H9 (cell line): ENCODE measurements around the gene TUNAR. TPM values are rescaled to one million over a fixed set of nuclear protein-coding genes. Genes with fewer than 3 reads are reported as not detected.

Experiments
- DNase-seq: peaks from one replicate; pipeline ENCODE4 v3.0.0-alpha.2; 2017
- H2AFZ ChIP-seq: one replicate; pipeline ENCODE4 v1.6.1; 2013; ENCODE audit warnings: mild to moderate bottlenecking, low read length, control low read depth, moderate library complexity
- H2AK5ac ChIP-seq: 2 replicates; pipeline ENCODE4 v1.6.1; 2013; ENCODE audit warnings: low read length, control low read depth, mixed read lengths; ENCODE audit not compliant: insufficient read length
- H2BK120ac ChIP-seq: one replicate; pipeline ENCODE4 v1.6.1; 2013; ENCODE audit warnings: low read depth, mild to moderate bottlenecking, low read length, control low read depth, inconsistent platforms; ENCODE audit not compliant: poor library complexity, severe bottlenecking
- H2BK12ac ChIP-seq: 2 replicates; pipeline ENCODE4 v1.6.1; 2013; ENCODE audit warnings: low read length, control low read depth, mixed read lengths, low read depth; ENCODE audit not compliant: insufficient read length
- H2BK15ac ChIP-seq: 2 replicates; pipeline ENCODE4 v1.6.1; 2013; ENCODE audit warnings: low read depth, low read length, control low read depth
- H2BK20ac ChIP-seq: one replicate; pipeline ENCODE4 v1.6.1; 2013; ENCODE audit warnings: low read depth, mild to moderate bottlenecking, low read length, control low read depth, inconsistent platforms; ENCODE audit not compliant: poor library complexity, severe bottlenecking
- H2BK5ac ChIP-seq: 2 replicates; pipeline ENCODE4 v1.6.1; 2013; ENCODE audit warnings: low read length, control low read depth, mixed read lengths; ENCODE audit not compliant: insufficient read length
- H3K14ac ChIP-seq: 2 replicates; pipeline ENCODE4 v1.6.1; 2013; ENCODE audit warnings: low read length, control low read depth; ENCODE audit not compliant: insufficient read depth
- H3K18ac ChIP-seq: 2 replicates; pipeline ENCODE4 v1.6.1; 2013; ENCODE audit warnings: low read depth, mild to moderate bottlenecking, mixed read lengths, low read length, control low read depth; ENCODE audit not compliant: insufficient read length
- H3K23ac ChIP-seq: 2 replicates; pipeline ENCODE4 v1.6.1; 2013; ENCODE audit warnings: low read length, control low read depth, mixed read lengths, low read depth; ENCODE audit not compliant: insufficient read length
- H3K23me2 ChIP-seq: 2 replicates; pipeline ENCODE4 v1.6.1; 2013; ENCODE audit warnings: low read depth, mild to moderate bottlenecking, mixed read lengths, low read length, control low read depth; ENCODE audit not compliant: insufficient read length, poor library complexity, severe bottlenecking
- H3K27ac ChIP-seq: 2 replicates; pipeline ENCODE4 v1.5.1; 2013; ENCODE audit warnings: low read length, control low read depth, mixed read lengths, low read depth; ENCODE audit not compliant: insufficient read length
- H3K27me3 ChIP-seq: 2 replicates; pipeline ENCODE4 v1.6.1; 2013; ENCODE audit warnings: low read length, control low read depth, inconsistent platforms; ENCODE audit not compliant: insufficient read depth
- H3K4ac ChIP-seq: 2 replicates; pipeline ENCODE4 v1.6.1; 2013; ENCODE audit warnings: low read depth, mild to moderate bottlenecking, control low read depth, inconsistent platforms, low read length, moderate library complexity
- H3K4me1 ChIP-seq: 2 replicates; pipeline ENCODE4 v1.6.1; 2013; ENCODE audit warnings: low read length, control low read depth, inconsistent platforms; ENCODE audit not compliant: insufficient read depth
- H3K4me2 ChIP-seq: 2 replicates; pipeline ENCODE4 v1.6.1; 2013; ENCODE audit warnings: low read length, control low read depth, mixed read lengths; ENCODE audit not compliant: insufficient read length, insufficient read depth
- H3K56ac ChIP-seq: 2 replicates; pipeline ENCODE4 v1.6.1; 2013; ENCODE audit warnings: low read depth, mild to moderate bottlenecking, mixed read lengths, low read length, control low read depth; ENCODE audit not compliant: insufficient read length
- H3K79me1 ChIP-seq: 2 replicates; pipeline ENCODE4 v1.6.1; 2013; ENCODE audit warnings: low read depth, mild to moderate bottlenecking, moderate library complexity, low read length, control low read depth, inconsistent platforms; ENCODE audit not compliant: insufficient read depth, poor library complexity, severe bottlenecking
- H3K79me2 ChIP-seq: 2 replicates; pipeline ENCODE4 v1.6.1; 2013; ENCODE audit warnings: low read length, control low read depth, inconsistent platforms; ENCODE audit not compliant: insufficient read depth
- H3K9ac ChIP-seq: 2 replicates; pipeline ENCODE4 v1.6.1; 2013; ENCODE audit warnings: low read length, control low read depth, mixed read lengths; ENCODE audit not compliant: insufficient read length; ENCODE audit errors: extremely low read depth
- H3K9me3 ChIP-seq: one replicate; pipeline ENCODE4 v1.6.1; 2013; ENCODE audit warnings: low read depth, low read length, inconsistent platforms; ENCODE audit not compliant: control insufficient read depth
- H3T11ph ChIP-seq: one replicate; pipeline ENCODE4 v1.6.1; 2013; ENCODE audit warnings: mild to moderate bottlenecking, low read length, control low read depth, inconsistent platforms
- H4K20me1 ChIP-seq: one replicate; pipeline ENCODE4 v1.6.1; 2013; ENCODE audit not compliant: control insufficient read depth, insufficient read length, insufficient read depth
- H4K5ac ChIP-seq: 2 replicates; pipeline ENCODE4 v1.6.1; 2013; ENCODE audit warnings: low read depth, mild to moderate bottlenecking, mixed read lengths, low read length, control low read depth; ENCODE audit not compliant: insufficient read length
- H4K8ac ChIP-seq: replicated peaks from 2 replicates; pipeline ENCODE4 v1.6.1; 2013; ENCODE audit warnings: low read length, control low read depth, mixed read lengths, low read depth; ENCODE audit not compliant: insufficient read length
- H4K91ac ChIP-seq: 2 replicates; pipeline ENCODE4 v1.6.1; 2013; ENCODE audit warnings: low read depth, mild to moderate bottlenecking, moderate library complexity, mixed read lengths, low read length, control low read depth; ENCODE audit not compliant: insufficient read length
- H3K27ac Mint-ChIP-seq, 3 experiments: 2 replicates in 2 of 3; 3 replicates in 1 of 3; pipeline ENCODE4 v1.8.0; 2020 to 2021; ENCODE audit warnings: mixed read lengths in 3 of 3, mild to moderate bottlenecking in 1 of 3, moderate library complexity in 1 of 3
- H3K27me3 Mint-ChIP-seq: 2 replicates; pipeline ENCODE4 v1.8.0; 2021; ENCODE audit warnings: low read depth, mild to moderate bottlenecking, moderate library complexity, mixed read lengths
- H3K36me3 Mint-ChIP-seq, 3 experiments: 2 replicates in 2 of 3; 3 replicates in 1 of 3; pipeline ENCODE4 v1.8.0; 2020 to 2021; ENCODE audit warnings: low read depth in 3 of 3, mixed read lengths in 3 of 3; ENCODE audit not compliant: insufficient read depth in 1 of 3
- H3K4me1 Mint-ChIP-seq, 2 experiments: 2 replicates each; pipeline ENCODE4 v1.8.0; 2020; ENCODE audit warnings: mixed read lengths in 2 of 2
- H3K4me3 Mint-ChIP-seq, 2 experiments: 2 replicates in 1 of 2; 3 replicates in 1 of 2; pipeline ENCODE4 v1.8.0; 2020 to 2021; ENCODE audit warnings: mild to moderate bottlenecking in 2 of 2, mixed read lengths in 2 of 2, moderate library complexity in 1 of 2
- H3K9me3 Mint-ChIP-seq, 2 experiments: 2 replicates in 1 of 2; 3 replicates in 1 of 2; pipeline ENCODE4 v1.8.0; 2020; ENCODE audit warnings: mild to moderate bottlenecking in 2 of 2, mixed read lengths in 2 of 2, moderate library complexity in 1 of 2
- CTCF ChIP-seq: fragments of 200-600 bp; sonication (generic); conservative IDR thresholded peaks from 3 replicates; pipeline ENCODE4 v1.8.0; 2021; ENCODE audit warnings: antibody characterized with exemption, mild to moderate bottlenecking
- WGBS: extraction: QIAGEN DNeasy Blood & Tissue Kit; methylation state at CpG from one replicate; pipeline ENCODE4 v1.1.7; 2013; ENCODE audit warnings: missing lambda C conversion rate, low lambda C conversion rate, mixed read lengths; ENCODE audit not compliant: insufficient read length; ENCODE audit errors: extremely low coverage; 5-methylcytosine and 5-hydroxymethylcytosine counted together
- total RNA-seq: library from RNA; stranded (reverse); gene quantifications from 2 replicates; pipeline ENCODE4 v1.2.1, GENCODE V29; 2021

The TUNAR gene
- total RNA-seq, 1 experiment from 2014 or later = 26.2 TPM

GRCh38 chr14:95831041-95831440 lies 45.6 kb upstream of the TUNAR start:
- no peaks in the 10 kb centered on the region for H3K23me2 ChIP-seq
- H2BK15ac ChIP-seq = no peak overlapping the region
- H3K79me1 ChIP-seq = no peaks in the 10 kb centered on the region
- no peaks in the 10 kb centered on the region for H3K27me3 ChIP-seq
- no peak overlapping the region; a peak in 1 of 5 replicates for H3K4me3 Mint-ChIP-seq
- H3K79me2 ChIP-seq = no peaks in the 10 kb centered on the region
- H4K8ac ChIP-seq = no peak overlapping the region
- peaks cover 27 to 29% of the 10 kb centered on the region in 2 experiments for H3K4me1 Mint-ChIP-seq
- no peak overlapping the region for H3K14ac ChIP-seq
- H2BK20ac ChIP-seq = no peak overlapping the region
- peaks cover 3% of the 10 kb centered on the region; the same call in 1 of the 2 replicates for H3K4me1 ChIP-seq
- H3K27ac Mint-ChIP-seq = no peak overlapping the region; a peak in 1 of 7 replicates
- no peaks in the 10 kb centered on the region for H3K9me3 ChIP-seq
- H3K9me3 Mint-ChIP-seq = peaks cover 2 to 3% of the 10 kb centered on the region in 2 experiments; a peak in 2 of 5 replicates
- H3K27ac ChIP-seq = no peak overlapping the region
- H2BK5ac ChIP-seq = no peak overlapping the region
- no peak overlapping the region for H3K4ac ChIP-seq
- peaks cover 17% of the 10 kb centered on the region; the same call in 1 of the 2 replicates for H3K27me3 Mint-ChIP-seq
- H2AK5ac ChIP-seq = no peak overlapping the region
- H4K5ac ChIP-seq = no peak overlapping the region
- H3K9ac ChIP-seq = no peak overlapping the region
- H3K4me2 ChIP-seq = no peak overlapping the region
- no peak overlapping the region for H2BK120ac ChIP-seq
- H3K18ac ChIP-seq = no peak overlapping the region
- H2BK12ac ChIP-seq = no peak overlapping the region
- H4K20me1 ChIP-seq = no peaks in the 10 kb centered on the region
- H4K91ac ChIP-seq = no peak overlapping the region
- no peak overlapping the region for H3K56ac ChIP-seq
- peaks cover 0 to 8% (median 0%) of the 10 kb centered on the region in 3 experiments; a peak in 1 of 7 replicates for H3K36me3 Mint-ChIP-seq
- no CpG with 5 or more reads among the region's 2 CpGs for WGBS
- H3T11ph ChIP-seq = no peak overlapping the region
- DNase-seq = no peak
- H2AFZ ChIP-seq = no peak overlapping the region
- TF ChIP-seq CTCF = no peak
- no peak overlapping the region for H3K23ac ChIP-seq
